ENCODE data around the gene SLFNL1. TPM values are rescaled to one million over a fixed set of nuclear protein-coding genes. Genes with fewer than 3 reads are reported as not detected.

The SLFNL1 gene
- total and polyA plus RNA-seq, 4 donors: 0.02 to 0.68 (median 0.38) TPM

GRCh38 chr1:41017141-41018017 is 4.1 kb downstream of the SLFNL1 start:
- Histone ChIP-seq H3K9ac (ENCODE audit: low read depth in 1 of 2, low read length in 2 of 2) (no peak overlapping the region), H3K27ac (ENCODE audit: low read depth in 1 of 2, low read length in 2 of 2) (no peak overlapping the region), H3K4me3 (ENCODE audit: low read depth in 1 of 3, low read length in 3 of 3) (no peak overlapping the region), H3K9me3 (ENCODE audit: control insufficient read depth in 4 of 4, low read length in 3 of 4) (no peaks in the 10 kb centered on the region), H3K36me3 (ENCODE audit: control insufficient read depth in 4 of 4, insufficient read depth in 3 of 4, low read depth in 1 of 4, low read length in 3 of 4) (peaks cover 4 to 52% (median 21%) of the 10 kb centered on the region in 4 donors), H3K4me1 (ENCODE audit: control insufficient read depth in 4 of 4, insufficient read depth in 4 of 4, low read length in 3 of 4) (no peaks in the 10 kb centered on the region), H3K27me3 (ENCODE audit: control insufficient read depth in 4 of 4, insufficient read depth in 4 of 4, low read length in 3 of 4) (no peaks in the 10 kb centered on the region)
- TF ChIP-seq RAD21 (IDR thresholded peaks at IDR 0.05) (no peak), CTCF (IDR thresholded peaks at IDR 0.05; ENCODE audit: low read depth, low read length, missing input control) (no peak), FOXA2 (IDR thresholded peaks at IDR 0.05) (no peak), YY1 (IDR thresholded peaks at IDR 0.05) (no peak), RXRA (IDR thresholded peaks at IDR 0.05) (no peak), REST (IDR thresholded peaks at IDR 0.05) (no peak)
- TF ChIP-seq, protein P1, sequence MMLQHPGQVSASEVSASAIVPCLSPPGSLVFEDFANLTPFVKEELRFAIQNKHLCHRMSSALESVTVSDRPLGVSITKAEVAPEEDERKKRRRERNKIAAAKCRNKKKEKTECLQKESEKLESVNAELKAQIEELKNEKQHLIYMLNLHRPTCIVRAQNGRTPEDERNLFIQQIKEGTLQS (IDR thresholded peaks at IDR 0.05): no peak
- no peak for DNase-seq (ENCODE audit: low spot score)
- 97% methylated on average over 44 of the region's 44 CpGs for WGBS

DNA sequence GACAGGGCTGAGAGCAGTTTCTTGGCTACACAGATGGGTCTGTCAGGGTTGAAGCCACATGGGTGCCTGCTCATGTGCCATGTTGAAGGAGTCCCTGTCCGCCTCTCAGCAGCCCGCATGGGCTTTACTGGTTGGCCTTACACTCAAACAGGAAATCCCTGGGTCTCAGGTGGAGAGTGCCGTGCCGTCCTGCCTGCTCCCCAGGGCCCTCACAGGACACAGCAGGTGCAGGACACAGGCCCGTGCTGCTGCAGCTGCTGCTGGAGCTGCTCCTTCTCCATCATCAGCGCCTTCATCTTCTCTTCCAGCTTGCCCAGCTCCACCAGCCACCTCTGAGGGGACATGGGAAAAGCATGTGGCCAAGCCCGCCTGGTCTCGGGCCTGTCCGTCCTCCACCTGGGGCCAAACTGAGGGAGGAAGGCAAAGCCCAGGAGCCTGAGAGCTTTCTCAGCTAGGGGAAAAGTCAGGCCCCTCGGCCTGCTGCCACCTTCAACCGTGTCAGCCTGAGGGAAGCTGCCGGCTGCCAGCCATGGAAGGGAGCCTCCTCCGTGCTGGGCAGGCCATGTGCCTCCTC is 5.5 kb downstream of the SLFNL1 start:
- Histone ChIP-seq H3K4me1 (ENCODE audit: control insufficient read depth in 4 of 4, insufficient read depth in 4 of 4, low read length in 3 of 4) (no peaks in the 10 kb centered on the region), H3K27ac (ENCODE audit: low read depth in 1 of 2, low read length in 2 of 2) (no peak overlapping the region), H3K9ac (ENCODE audit: low read depth in 1 of 2, low read length in 2 of 2) (no peak overlapping the region), H3K27me3 (ENCODE audit: control insufficient read depth in 4 of 4, insufficient read depth in 4 of 4, low read length in 3 of 4) (no peaks in the 10 kb centered on the region), H3K9me3 (ENCODE audit: control insufficient read depth in 4 of 4, low read length in 3 of 4) (no peaks in the 10 kb centered on the region), H3K36me3 (ENCODE audit: control insufficient read depth in 4 of 4, insufficient read depth in 3 of 4, low read depth in 1 of 4, low read length in 3 of 4) (peaks cover 7 to 66% (median 35%) of the 10 kb centered on the region in 4 donors), H3K4me3 (ENCODE audit: low read depth in 1 of 3, low read length in 3 of 3) (no peak overlapping the region)
- no peak for DNase-seq (ENCODE audit: low spot score)
- TF ChIP-seq JUND (IDR thresholded peaks at IDR 0.05): no peak
- TF ChIP-seq, protein P2, sequence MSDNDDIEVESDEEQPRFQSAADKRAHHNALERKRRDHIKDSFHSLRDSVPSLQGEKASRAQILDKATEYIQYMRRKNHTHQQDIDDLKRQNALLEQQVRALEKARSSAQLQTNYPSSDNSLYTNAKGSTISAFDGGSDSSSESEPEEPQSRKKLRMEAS (IDR thresholded peaks at IDR 0.05): no peak
- TF ChIP-seq, protein P3, sequence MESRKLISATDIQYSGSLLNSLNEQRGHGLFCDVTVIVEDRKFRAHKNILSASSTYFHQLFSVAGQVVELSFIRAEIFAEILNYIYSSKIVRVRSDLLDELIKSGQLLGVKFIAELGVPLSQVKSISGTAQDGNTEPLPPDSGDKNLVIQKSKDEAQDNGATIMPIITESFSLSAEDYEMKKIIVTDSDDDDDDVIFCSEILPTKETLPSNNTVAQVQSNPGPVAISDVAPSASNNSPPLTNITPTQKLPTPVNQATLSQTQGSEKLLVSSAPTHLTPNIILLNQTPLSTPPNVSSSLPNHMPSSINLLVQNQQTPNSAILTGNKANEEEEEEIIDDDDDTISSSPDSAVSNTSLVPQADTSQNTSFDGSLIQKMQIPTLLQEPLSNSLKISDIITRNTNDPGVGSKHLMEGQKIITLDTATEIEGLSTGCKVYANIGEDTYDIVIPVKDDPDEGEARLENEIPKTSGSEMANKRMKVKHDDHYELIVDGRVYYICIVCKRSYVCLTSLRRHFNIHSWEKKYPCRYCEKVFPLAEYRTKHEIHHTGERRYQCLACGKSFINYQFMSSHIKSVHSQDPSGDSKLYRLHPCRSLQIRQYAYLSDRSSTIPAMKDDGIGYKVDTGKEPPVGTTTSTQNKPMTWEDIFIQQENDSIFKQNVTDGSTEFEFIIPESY (IDR thresholded peaks at IDR 0.05): no peak
- TF ChIP-seq SP1 (IDR thresholded peaks at IDR 0.05): no peak
- no peak for TF ChIP-seq FOXA2 (IDR thresholded peaks at IDR 0.05)
- WGBS: 95% methylated on average over 13 of the region's 13 CpGs
